Keratinocyte (primary cell): Measurements from ENCODE around the gene SNX24.

ENCODE experiments used
- EZH2 ChIP-seq: IDR thresholded peaks from one replicate; pipeline ENCODE4 v1.6.1; 2012; ENCODE audit warnings: inconsistent platforms, mild to moderate bottlenecking, low read length, moderate library complexity
- TF ChIP-seq, protein P1 (sequence below), 3 experiments: IDR thresholded peaks in 1 of 3; conservative IDR thresholded peaks in 1 of 3; optimal IDR thresholded peaks in 1 of 3; 2 replicates in 2 of 3; 3 replicates in 1 of 3; pipeline versions ENCODE3 to v1.5.1; 2011; ENCODE audit warnings: low read length in 3 of 3, mild to moderate bottlenecking in 3 of 3, moderate library complexity in 2 of 3, control low read depth in 1 of 3, inconsistent platforms in 1 of 3; ENCODE audit not compliant: insufficient read depth in 2 of 3; ENCODE audit errors: extremely low read depth in 1 of 3

DNA sequence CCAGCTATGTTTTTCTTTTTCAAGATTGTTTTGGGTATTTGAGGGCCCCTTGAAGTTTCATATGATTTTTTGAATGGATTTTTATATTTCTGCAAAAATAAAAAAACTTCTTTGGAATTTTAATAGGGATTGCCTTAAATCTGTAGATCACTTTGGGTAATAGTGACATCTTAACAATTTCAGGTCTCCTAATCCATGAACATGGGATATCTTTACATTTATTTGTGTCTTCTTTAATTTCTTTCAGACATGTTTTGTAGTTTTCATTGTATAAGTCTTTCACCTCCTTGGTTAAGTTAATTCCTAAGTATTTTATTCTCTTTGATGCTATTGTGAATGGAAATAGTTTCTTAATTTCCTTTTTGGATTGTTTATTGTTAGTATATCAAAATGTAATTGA lies 112.0 kb downstream of the SNX24 start:
- TF ChIP-seq, protein P1, sequence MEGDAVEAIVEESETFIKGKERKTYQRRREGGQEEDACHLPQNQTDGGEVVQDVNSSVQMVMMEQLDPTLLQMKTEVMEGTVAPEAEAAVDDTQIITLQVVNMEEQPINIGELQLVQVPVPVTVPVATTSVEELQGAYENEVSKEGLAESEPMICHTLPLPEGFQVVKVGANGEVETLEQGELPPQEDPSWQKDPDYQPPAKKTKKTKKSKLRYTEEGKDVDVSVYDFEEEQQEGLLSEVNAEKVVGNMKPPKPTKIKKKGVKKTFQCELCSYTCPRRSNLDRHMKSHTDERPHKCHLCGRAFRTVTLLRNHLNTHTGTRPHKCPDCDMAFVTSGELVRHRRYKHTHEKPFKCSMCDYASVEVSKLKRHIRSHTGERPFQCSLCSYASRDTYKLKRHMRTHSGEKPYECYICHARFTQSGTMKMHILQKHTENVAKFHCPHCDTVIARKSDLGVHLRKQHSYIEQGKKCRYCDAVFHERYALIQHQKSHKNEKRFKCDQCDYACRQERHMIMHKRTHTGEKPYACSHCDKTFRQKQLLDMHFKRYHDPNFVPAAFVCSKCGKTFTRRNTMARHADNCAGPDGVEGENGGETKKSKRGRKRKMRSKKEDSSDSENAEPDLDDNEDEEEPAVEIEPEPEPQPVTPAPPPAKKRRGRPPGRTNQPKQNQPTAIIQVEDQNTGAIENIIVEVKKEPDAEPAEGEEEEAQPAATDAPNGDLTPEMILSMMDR (optimal IDR thresholded peaks at IDR 0.05 in 1 of 3, IDR thresholded peaks at IDR 0.05 in 1 of 3, conservative IDR thresholded peaks at IDR 0.05 in 1 of 3; ENCODE audit: extremely low read depth in 1 of 3, insufficient read depth in 2 of 3, low read length in 3 of 3): no peak
- TF ChIP-seq EZH2: no peak
